WERI-Rb-1 (cell line): ENCODE results near the gene PARD3B.

Source experiments
- DNase-seq: peaks from one replicate; pipeline ENCODE4 v3.0.0-alpha.2; 2020
- H3K27ac ChIP-seq: fragments of 250-450 bp; sonication (Bioruptor Pico); 2 replicates; pipeline ENCODE4 v1.5.1; 2020; ENCODE audit warnings: mild to moderate bottlenecking, moderate library complexity
- H3K27me3 ChIP-seq: fragments of 250-450 bp; sonication (Bioruptor Pico); 2 replicates; pipeline ENCODE4 v1.5.1; 2021; ENCODE audit warnings: mild to moderate bottlenecking, low read depth, moderate library complexity; ENCODE audit not compliant: insufficient read depth, severe bottlenecking
- H3K36me3 ChIP-seq: fragments of 250-450 bp; sonication (Bioruptor Pico); 2 replicates; pipeline ENCODE4 v1.5.1; 2020; ENCODE audit warnings: mild to moderate bottlenecking, moderate library complexity
- H3K4me3 ChIP-seq: 2 replicates; pipeline ENCODE4 v1.5.1; 2011; ENCODE audit warnings: low read depth, mild to moderate bottlenecking, control low read depth, low read length
- H3K9me3 ChIP-seq: fragments of 250-450 bp; sonication (Bioruptor Pico); 2 replicates; pipeline ENCODE4 v1.5.1; 2021; ENCODE audit warnings: mild to moderate bottlenecking, moderate library complexity; ENCODE audit not compliant: severe bottlenecking
- CTCF ChIP-seq: IDR thresholded peaks from 2 replicates; pipeline ENCODE4 v1.5.1; 2011; ENCODE audit warnings: low read depth, mild to moderate bottlenecking, control low read depth, inconsistent platforms, low read length

The PARD3B gene

GRCh38 chr2:204535356-204535755 is 9.9 kb upstream of the PARD3B start:
- H3K9me3 ChIP-seq, result no peaks in the 10 kb centered on the region
- H3K27ac ChIP-seq, result no peak overlapping the region
- no peak overlapping the region for H3K4me3 ChIP-seq
- no peaks in the 10 kb centered on the region for H3K27me3 ChIP-seq
- DNase-seq, result no peak
- TF ChIP-seq CTCF, result no peak
- no peaks in the 10 kb centered on the region for H3K36me3 ChIP-seq

DNA sequence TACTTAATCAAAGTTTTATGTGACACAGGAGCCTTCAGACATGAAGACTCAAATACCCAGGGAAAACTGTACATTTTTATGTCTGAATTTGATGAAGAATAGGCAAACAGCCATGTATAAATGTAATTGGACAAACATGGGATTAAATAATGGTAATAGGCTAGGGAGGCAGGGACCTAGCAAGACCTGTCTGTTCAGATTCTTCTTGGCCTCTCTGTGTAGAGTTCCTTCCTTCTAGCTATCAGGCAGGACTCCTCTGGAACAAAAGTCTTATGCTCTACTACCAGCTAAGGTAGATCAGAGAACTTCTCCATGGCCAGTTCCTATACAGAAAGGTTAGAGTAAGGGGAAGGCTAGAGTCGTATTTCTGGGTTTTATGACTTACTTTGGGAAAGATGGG is 9.5 kb upstream of the PARD3B start:
- Histone ChIP-seq H3K27me3 (no peaks in the 10 kb centered on the region), H3K4me3 (no peak overlapping the region), H3K36me3 (no peaks in the 10 kb centered on the region), H3K9me3 (no peaks in the 10 kb centered on the region), H3K27ac (no peak overlapping the region)
- no peak for DNase-seq
- no peak for TF ChIP-seq CTCF

GRCh38 chr2:204538182-204539018 is 6.9 kb upstream of the PARD3B start:
- Histone ChIP-seq H3K27ac (no peak overlapping the region), H3K4me3 (no peak overlapping the region), H3K36me3 (no peaks in the 10 kb centered on the region), H3K9me3 (no peaks in the 10 kb centered on the region), H3K27me3 (no peaks in the 10 kb centered on the region)
- no peak for DNase-seq
- no peak for TF ChIP-seq CTCF

DNA sequence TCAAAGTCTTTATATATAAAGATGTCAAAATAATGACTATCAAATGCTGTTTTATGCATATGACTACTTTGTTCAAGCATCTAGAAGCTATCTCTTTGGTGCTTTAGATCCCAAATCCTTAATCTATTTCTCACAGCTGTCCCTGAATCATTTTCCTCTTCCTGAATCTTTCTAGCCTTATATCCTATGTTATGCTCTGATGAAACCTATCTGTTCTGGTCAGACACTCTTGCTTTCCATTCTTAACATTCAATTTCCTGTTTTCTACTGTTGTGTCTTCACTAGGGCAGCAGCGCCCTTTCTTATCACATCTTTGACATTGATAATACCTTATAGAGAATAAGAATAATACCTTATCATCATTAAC is 6.3 kb upstream of the PARD3B start:
- no peaks in the 10 kb centered on the region for H3K36me3 ChIP-seq

GRCh38 chr2:204541637-204542036 is 3.6 kb upstream of the PARD3B start:
- Histone ChIP-seq H3K9me3 (no peaks in the 10 kb centered on the region), H3K36me3 (no peaks in the 10 kb centered on the region), H3K4me3 (no peak overlapping the region), H3K27me3 (peaks cover 3% of the 10 kb centered on the region), H3K27ac (no peak overlapping the region)
- no peak for DNase-seq
- no peak for TF ChIP-seq CTCF

More for the DNA sequence above, 6.3 kb upstream of the PARD3B start:
- Histone ChIP-seq H3K4me3 (no peak overlapping the region), H3K27me3 (no peaks in the 10 kb centered on the region), H3K9me3 (no peaks in the 10 kb centered on the region), H3K27ac (no peak overlapping the region)
- no peak for DNase-seq
- no peak for TF ChIP-seq CTCF
